HEK293T (cell line): Measurements from ENCODE around the gene SCAMP1.

Source experiments
- ARNT ChIP-seq: fragments of 450-650 bp; IDR thresholded peaks from 2 replicates; pipeline ENCODE4 v1.6.1; 2017; ENCODE audit warnings: mild to moderate bottlenecking
- BHLHE40 ChIP-seq: fragments of 450-650 bp; IDR thresholded peaks from 2 replicates; pipeline ENCODE4 v1.6.1; 2016; ENCODE audit warnings: mild to moderate bottlenecking, moderate library complexity, borderline replicate concordance
- ELF4 ChIP-seq: fragments of 450-650 bp; IDR thresholded peaks from 2 replicates; pipeline ENCODE4 v1.6.1; 2017; ENCODE audit warnings: antibody characterized with exemption
- FOXK2 ChIP-seq: fragments of 450-650 bp; IDR thresholded peaks from 2 replicates; pipeline ENCODE4 v1.6.1; 2016; ENCODE audit warnings: mild to moderate bottlenecking
- FOXM1 ChIP-seq: fragments of 450-650 bp; IDR thresholded peaks from 2 replicates; pipeline ENCODE4 v1.6.1; 2017; ENCODE audit warnings: mild to moderate bottlenecking, borderline replicate concordance
- HDGF ChIP-seq: fragments of 450-650 bp; IDR thresholded peaks from 2 replicates; pipeline ENCODE4 v1.6.1; 2017; ENCODE audit warnings: antibody characterized with exemption, borderline replicate concordance
- L3MBTL2 ChIP-seq: fragments of 450-650 bp; conservative IDR thresholded peaks from 2 replicates; pipeline ENCODE4 v1.6.1; 2016; ENCODE audit warnings: mild to moderate bottlenecking
- LEF1 ChIP-seq: fragments of 450-650 bp; IDR thresholded peaks from 2 replicates; pipeline ENCODE4 v1.6.1; 2017; ENCODE audit warnings: mild to moderate bottlenecking, borderline replicate concordance
- SP1 ChIP-seq: fragments of 450-650 bp; IDR thresholded peaks from 2 replicates; pipeline ENCODE4 v1.6.1; 2017
- TARDBP ChIP-seq: fragments of 450-650 bp; IDR thresholded peaks from 2 replicates; pipeline ENCODE4 v1.6.1; 2016
- ZNF384 ChIP-seq: fragments of 450-650 bp; IDR thresholded peaks from 2 replicates; pipeline ENCODE4 v1.6.1; 2016

- no peak for TF ChIP-seq SP1
- no peak for TF ChIP-seq BHLHE40
- no peak for TF ChIP-seq FOXM1
- TF ChIP-seq L3MBTL2: no peak
- no peak for TF ChIP-seq ZNF384
- no peak for TF ChIP-seq FOXK2
- no peak for TF ChIP-seq ARNT
- no peak for TF ChIP-seq HDGF
- TF ChIP-seq ELF4: no peak
- no peak for TF ChIP-seq TARDBP
- no peak for TF ChIP-seq LEF1
These were observed 148.9 kb downstream of the SCAMP1 start for GRCh38 chr5:78509145-78509865.
